NCI-H2029 treated with DMSO at 0.1 percent for 48 hours (cell line): Measurements from ENCODE around the gene MAPKBP1.

Experiments used
- DNase-seq: peaks from one replicate; lab custom pipeline; 2025; lab: John Stamatoyannopoulos, UW

The MAPKBP1 gene

GRCh38 chr15:41809526-41810220 is 35.4 kb downstream of the MAPKBP1 start:
- DNase-seq: no peak

GRCh38 chr15:41810651-41811431 is 36.6 kb downstream of the MAPKBP1 start:
- no peak for DNase-seq

- peak; percentile 43 for DNase-seq
Observed at GRCh38 chr15:41811432-41812195, 37.3 kb downstream of the MAPKBP1 start.

DNA sequence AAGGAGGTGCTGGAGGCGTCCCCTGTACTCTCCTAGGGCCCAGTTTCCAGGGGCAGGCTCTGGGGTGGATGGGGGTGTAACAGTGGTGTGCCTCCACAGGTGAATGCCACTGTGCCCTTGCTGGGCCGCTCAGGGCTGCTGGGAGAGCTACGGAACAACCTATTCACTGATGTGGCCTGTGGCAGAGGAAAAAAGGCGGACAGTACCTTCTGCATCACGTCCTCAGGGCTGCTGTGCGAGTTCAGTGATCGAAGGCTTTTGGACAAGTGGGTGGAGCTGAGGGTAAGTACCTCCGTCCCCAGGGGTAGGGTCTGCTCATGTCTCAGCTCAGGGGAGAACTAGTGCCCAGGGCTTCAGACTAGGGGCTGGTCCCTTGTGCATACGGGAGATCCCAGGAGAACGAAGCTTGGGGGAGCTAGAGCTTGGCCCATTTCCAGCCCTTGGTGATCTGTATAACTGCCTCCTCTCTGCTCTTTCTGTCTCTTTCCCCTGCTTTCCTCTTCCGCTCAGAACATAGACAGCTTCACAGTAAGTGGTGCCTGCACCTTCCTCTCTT is 38.6 kb downstream of the MAPKBP1 start:
- no peak for DNase-seq

GRCh38 chr15:41813426-41813825 is 39.1 kb downstream of the MAPKBP1 start:
- no peak for DNase-seq

DNA sequence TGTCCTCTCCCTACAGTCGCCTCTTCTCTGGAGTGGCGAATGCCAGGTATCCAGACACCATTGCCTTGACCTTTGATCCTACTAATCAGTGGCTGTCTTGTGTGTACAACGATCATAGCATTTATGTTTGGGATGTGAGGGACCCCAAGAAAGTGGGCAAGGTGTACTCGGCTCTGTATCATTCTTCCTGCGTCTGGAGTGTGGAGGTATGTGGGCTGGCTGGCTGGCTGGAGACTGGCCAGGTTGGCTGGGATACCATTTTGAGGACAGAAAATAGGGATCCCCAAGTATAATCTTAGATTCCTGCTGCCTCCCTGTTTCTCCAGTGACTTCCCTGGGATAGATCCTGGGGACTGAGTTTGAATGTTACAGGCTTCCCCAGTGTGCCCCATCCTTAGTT is 40.2 kb downstream of the MAPKBP1 start:
- no peak for DNase-seq

DNA sequence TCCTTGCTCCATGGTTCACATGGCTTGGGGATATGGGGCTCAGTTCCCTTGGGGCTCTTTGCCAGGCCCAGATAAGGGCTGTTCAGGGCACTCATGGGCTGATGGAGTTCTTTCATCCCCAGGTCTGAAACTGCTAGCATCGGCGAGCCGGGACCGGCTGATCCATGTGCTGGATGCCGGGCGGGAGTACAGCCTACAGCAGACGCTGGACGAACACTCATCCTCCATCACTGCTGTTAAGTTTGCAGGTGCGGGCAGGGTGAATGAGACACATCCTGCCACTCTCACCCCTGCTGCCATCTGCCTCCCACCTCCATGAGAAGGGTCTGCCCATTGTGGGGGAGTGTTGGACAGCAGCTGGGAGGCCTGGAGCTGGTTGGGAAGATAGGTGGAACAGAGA is 42.5 kb downstream of the MAPKBP1 start:
- no peak for DNase-seq

DNA sequence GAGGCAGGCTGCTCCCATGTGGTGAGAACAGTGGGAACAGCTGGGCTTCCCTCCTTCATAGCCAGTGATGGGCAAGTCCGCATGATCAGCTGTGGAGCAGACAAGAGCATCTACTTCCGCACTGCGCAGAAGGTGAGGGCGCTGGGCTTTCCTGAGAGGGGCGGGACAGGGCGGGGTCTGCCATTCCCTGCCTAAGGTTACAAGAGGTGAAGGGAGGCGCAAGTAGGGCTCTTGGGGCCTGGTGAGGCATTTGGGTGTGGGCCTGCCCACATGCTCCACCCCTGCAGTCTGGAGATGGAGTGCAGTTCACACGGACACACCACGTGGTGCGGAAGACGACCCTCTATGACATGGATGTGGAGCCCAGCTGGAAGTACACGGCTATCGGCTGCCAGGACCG is 43.0 kb downstream of the MAPKBP1 start:
- DNase-seq: no peak

DNA sequence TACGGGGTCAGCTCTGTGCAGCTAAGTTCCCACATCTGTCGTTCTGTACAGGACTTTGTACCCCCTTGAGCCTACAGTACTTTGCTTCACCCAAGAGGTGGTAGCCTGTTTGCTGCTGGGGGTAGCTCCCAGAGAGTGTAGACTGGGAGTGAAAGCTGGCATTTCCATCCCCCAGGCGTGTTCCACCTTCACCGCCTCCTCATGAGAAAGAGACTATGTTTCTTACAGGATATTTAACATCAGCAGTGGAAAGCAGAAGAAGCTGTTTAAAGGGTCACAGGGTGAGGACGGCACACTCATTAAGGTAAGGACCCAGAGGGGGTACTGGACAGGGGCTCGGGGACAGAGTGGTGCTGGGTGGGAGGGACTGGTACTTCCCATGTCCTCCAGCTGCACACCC is 43.5 kb downstream of the MAPKBP1 start:
- DNase-seq: no peak

DNA sequence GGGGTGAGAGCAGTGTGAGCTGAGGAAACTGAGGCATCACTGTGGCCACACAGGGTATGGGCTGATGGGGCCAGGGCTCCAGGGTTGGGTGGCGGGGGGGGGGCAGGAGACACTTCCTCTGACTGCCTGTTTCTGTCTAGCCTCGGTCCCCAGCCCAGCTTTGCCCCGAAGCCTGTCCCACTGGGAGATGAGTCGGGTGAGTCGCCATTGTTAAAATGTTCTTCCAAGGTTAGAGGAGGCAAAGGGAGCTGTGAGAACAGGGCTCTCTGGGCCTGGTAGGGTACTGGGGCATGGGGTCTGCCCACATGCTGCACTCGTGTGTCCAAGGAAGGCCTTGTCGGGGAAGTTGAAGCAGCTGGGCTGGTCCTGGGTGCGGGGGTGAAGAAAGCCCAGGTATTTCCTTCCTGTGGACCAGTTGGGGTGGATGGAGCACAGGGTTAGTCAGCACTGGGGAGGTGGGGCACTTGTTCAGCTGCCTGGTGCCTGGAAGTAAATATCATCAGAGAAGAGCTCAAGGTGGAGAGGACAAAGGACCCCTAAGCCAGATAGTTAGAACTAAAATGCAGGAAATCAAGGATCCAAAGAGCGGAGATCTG is 45.3 kb downstream of the MAPKBP1 start:
- no peak for DNase-seq

GRCh38 chr15:41820791-41821423 is 46.6 kb downstream of the MAPKBP1 start:
- DNase-seq: no peak

- no peak for DNase-seq
Observed at GRCh38 chr15:41821831-41822230, 47.5 kb downstream of the MAPKBP1 start.

GRCh38 chr15:41822471-41822870 is 48.2 kb downstream of the MAPKBP1 start:
- no peak for DNase-seq

GRCh38 chr15:41822957-41823356 is 48.7 kb downstream of the MAPKBP1 start:
- DNase-seq: no peak

- no peak for DNase-seq
Observed at GRCh38 chr15:41823502-41823901, 49.2 kb downstream of the MAPKBP1 start.

DNA sequence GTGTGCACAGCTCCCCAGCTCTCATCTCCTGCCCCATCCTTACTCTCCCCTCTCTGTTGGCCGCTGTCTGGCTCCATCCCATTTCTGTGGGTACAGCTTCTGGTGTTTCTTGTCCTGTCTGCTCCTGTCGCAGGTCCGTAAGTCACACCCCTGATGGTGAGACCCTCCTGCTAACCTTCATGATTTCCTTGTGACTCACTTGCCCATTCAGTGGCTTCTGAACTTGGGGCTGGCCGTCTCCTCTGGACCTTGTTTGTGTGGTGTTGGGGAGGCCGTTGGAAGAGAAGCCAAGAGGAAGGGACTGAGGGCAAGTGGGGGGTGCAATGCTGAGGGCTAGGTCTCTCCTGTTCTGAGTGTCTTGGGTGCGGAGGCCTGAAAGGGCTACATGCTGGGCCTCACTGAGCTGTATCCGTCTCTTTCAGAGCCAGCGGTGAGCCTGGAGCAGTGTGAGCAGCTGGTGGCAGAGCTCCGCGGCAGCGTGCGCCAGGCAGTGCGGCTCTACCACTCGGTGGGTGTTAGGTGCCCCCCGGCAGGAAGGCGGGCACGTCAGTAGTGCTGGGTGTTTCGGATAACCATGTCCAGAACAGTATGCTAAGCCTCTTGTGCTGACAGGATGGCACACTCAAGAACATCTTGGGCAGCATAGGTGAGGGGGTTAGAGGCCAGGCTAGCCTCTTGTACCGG is 49.9 kb downstream of the MAPKBP1 start:
- no peak for DNase-seq

DNA sequence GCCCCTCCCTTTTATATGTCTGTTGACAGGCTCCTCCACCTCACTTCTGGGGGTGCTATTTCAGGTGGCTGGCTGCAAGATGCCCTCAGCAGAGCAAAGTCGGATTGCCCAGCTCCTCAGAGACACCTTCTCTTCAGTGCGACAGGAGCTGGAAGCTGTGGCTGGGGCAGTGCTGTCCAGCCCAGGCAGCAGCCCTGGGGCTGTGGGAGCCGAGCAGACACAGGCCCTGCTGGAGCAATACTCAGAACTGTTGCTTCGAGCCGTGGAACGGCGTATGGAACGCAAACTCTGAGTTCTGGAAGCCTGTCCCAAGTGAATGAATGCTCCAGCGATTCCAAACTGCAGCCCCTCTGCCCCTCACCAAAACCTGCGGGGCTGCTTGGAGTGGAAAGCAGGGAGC is 50.9 kb downstream of the MAPKBP1 start:
- DNase-seq: no peak

- no peak for DNase-seq
Observed at GRCh38 chr15:41825572-41826535, 51.6 kb downstream of the MAPKBP1 start.

- no peak for DNase-seq
Observed at GRCh38 chr15:41827290-41827879, 53.1 kb downstream of the MAPKBP1 start.
